HCT116 (cell line): Measurements from ENCODE around the gene ADAM30. TPM values are rescaled to one million over a fixed set of nuclear protein-coding genes. Genes with fewer than 3 reads are reported as not detected.

Experiments used
- ATAC-seq: fragments of 200-7000 bp; cut with Tn5 transposase; 2 replicates; pipeline ENCODE4 v1.9.1; 2020; ENCODE audit warnings: mild to moderate bottlenecking, moderate library complexity
- BruUV-seq: library from RNA; stranded (reverse); fragments of 400-500 nt; replicated peaks from 2 replicates; lab custom pipeline; 2021; lab: Mats Ljungman, UMichigan
- CTCF ChIA-PET: fragments of 300-600 bp; sonication (Branson Sonifier 250); formaldehyde crosslinking; loops from one replicate; lab custom pipeline; 2021; ENCODE audit warnings: antibody characterized with exemption; lab: Charles Lee
- POLR2A ChIA-PET: fragments of 300-600, 350-600 bp; sonication (Branson Sonifier 250); formaldehyde crosslinking; loops from one replicate; lab custom pipeline; 2021; ENCODE audit warnings: antibody characterized with exemption; lab: Charles Lee
- RAD21 ChIA-PET, 2 experiments: fragments of 300-600 bp; sonication (Branson Sonifier 250); formaldehyde crosslinking; loops; one replicate each; lab custom pipeline; 2023; ENCODE audit warnings: low total read pairs in 2 of 2; ENCODE audit not compliant: uncharacterized antibody in 2 of 2, unreplicated experiment in 2 of 2, low non-redundant PET in 1 of 2; lab: Charles Lee
- DNase-seq: peaks from one replicate; pipeline ENCODE4 v3.0.0-alpha.2; 2010; ENCODE audit warnings: low read depth, low spot score
- H2AFZ ChIP-seq: fragments of 200-600 bp; shearing (Covaris generic), sonication (generic); 2 replicates; pipeline ENCODE4 v1.6.1; 2017; ENCODE audit warnings: low read depth, mixed run types, mixed read lengths, antibody characterized with exemption, low read length; ENCODE audit not compliant: poor library complexity, severe bottlenecking
- H3K27ac ChIP-seq: 2 replicates; pipeline ENCODE4 v1.5.1; 2012; ENCODE audit warnings: low read depth, low read length
- H3K27me3 ChIP-seq: fragments of 200-600 bp; sonication (generic); 2 replicates; pipeline ENCODE4 v1.6.1; 2016; ENCODE audit warnings: mixed run types, low read length, mixed read lengths; ENCODE audit not compliant: insufficient read depth
- H3K36me3 ChIP-seq, 2 experiments: fragments of 200-500 bp in 1 of 2; fragments of 200-600 bp in 1 of 2; sonication (Bioruptor generic) in 1 of 2; sonication (generic) in 1 of 2; 2 replicates each; pipeline versions ENCODE4 v1.5.1 to v1.6.1; 2014 to 2016; ENCODE audit warnings: low read length in 2 of 2, inconsistent platforms in 1 of 2, mixed read lengths in 1 of 2, mixed run types in 1 of 2; ENCODE audit not compliant: insufficient read depth in 2 of 2, control insufficient read depth in 1 of 2
- H3K4me1 ChIP-seq, 2 experiments: fragments of 200-600 bp in 1 of 2; sonication (generic) in 1 of 2; 2 replicates each; pipeline versions ENCODE4 v1.5.1 to v1.6.1; 2012 to 2017; ENCODE audit warnings: low read length in 2 of 2, inconsistent platforms in 1 of 2, mild to moderate bottlenecking in 1 of 2, mixed read lengths in 1 of 2, mixed run types in 1 of 2, moderate library complexity in 1 of 2; ENCODE audit not compliant: insufficient read depth in 2 of 2, control insufficient read depth in 1 of 2
- H3K4me2 ChIP-seq: fragments of 200-600 bp; sonication (generic); 2 replicates; pipeline ENCODE4 v1.6.1; 2017; ENCODE audit warnings: mixed run types, low read length, mixed read lengths
- H3K4me3 ChIP-seq, 2 experiments: fragments of 200-600 bp in 1 of 2; sonication (generic) in 1 of 2; replicated peaks in 1 of 2; 2 replicates each; pipeline ENCODE4 v1.5.1; 2011 to 2016; ENCODE audit warnings: low read length in 2 of 2, control low read depth in 1 of 2, low read depth in 1 of 2, mild to moderate bottlenecking in 1 of 2, mixed read lengths in 1 of 2, mixed run types in 1 of 2
- H3K79me2 ChIP-seq: fragments of 200-600 bp; sonication (generic); 2 replicates; pipeline ENCODE4 v1.6.1; 2017; ENCODE audit warnings: mild to moderate bottlenecking, mixed run types, low read length, moderate library complexity, mixed read lengths; ENCODE audit not compliant: insufficient read depth
- H3K9ac ChIP-seq: fragments of 200-600 bp; sonication (generic); 2 replicates; pipeline ENCODE4 v1.6.1; 2016; ENCODE audit warnings: low read length, mixed read lengths
- H3K9me2 ChIP-seq: fragments of 200-600 bp; sonication (generic), shearing (Covaris generic); 2 replicates; pipeline ENCODE4 v1.6.1; 2017; ENCODE audit warnings: mixed run types, mild to moderate bottlenecking, moderate library complexity; ENCODE audit not compliant: insufficient read depth
- H3K9me3 ChIP-seq, 2 experiments: fragments of 200-500 bp in 1 of 2; fragments of 200-600 bp in 1 of 2; sonication (Bioruptor generic) in 1 of 2; sonication (generic) in 1 of 2; 2 replicates each; pipeline ENCODE4 v1.6.1; 2014 to 2017; ENCODE audit warnings: low read length in 2 of 2, mixed read lengths in 2 of 2, inconsistent platforms in 1 of 2, low read depth in 1 of 2, mild to moderate bottlenecking in 1 of 2, mixed run types in 1 of 2, moderate library complexity in 1 of 2; ENCODE audit not compliant: control insufficient read depth in 1 of 2, insufficient read depth in 1 of 2
- H4K20me1 ChIP-seq: fragments of 200-600 bp; sonication (generic), shearing (Covaris generic); 2 replicates; pipeline ENCODE4 v1.6.1; 2017; ENCODE audit warnings: mixed run types, mild to moderate bottlenecking, moderate library complexity; ENCODE audit not compliant: insufficient read depth
- CEBPB ChIP-seq: IDR thresholded peaks from 2 replicates; pipeline ENCODE4 v1.6.1; 2012; ENCODE audit warnings: low read depth
- EZH2 ChIP-seq: fragments of 200-600 bp; sonication (generic); IDR thresholded peaks from 2 replicates; pipeline ENCODE4 v1.6.1; 2017; ENCODE audit warnings: antibody characterized with exemption, mixed run types
- EZH2phosphoT487 ChIP-seq: fragments of 200-600 bp; IDR thresholded peaks from 2 replicates; pipeline ENCODE4 v1.6.1; 2018; ENCODE audit warnings: antibody characterized with exemption, borderline replicate concordance
- POLR2AphosphoS5 ChIP-seq: IDR thresholded peaks from 2 replicates; pipeline ENCODE4 v1.6.1; 2011; ENCODE audit warnings: mild to moderate bottlenecking, low read depth, low read length, moderate library complexity
- RAD21 ChIP-seq: IDR thresholded peaks from 2 replicates; pipeline ENCODE4 v1.6.1; 2012; ENCODE audit warnings: low read depth, mild to moderate bottlenecking
- SP1 ChIP-seq: IDR thresholded peaks from 2 replicates; pipeline ENCODE4 v1.6.1; 2012; ENCODE audit warnings: low read depth
- TCF7L2 ChIP-seq: IDR thresholded peaks from 2 replicates; pipeline ENCODE4 v1.7.0; 2011; ENCODE audit warnings: borderline replicate concordance, inconsistent platforms; ENCODE audit not compliant: insufficient read depth, insufficient read length; ENCODE audit errors: extremely low read depth
- ZNF274 ChIP-seq: fragments of 200-500 bp; sonication (Bioruptor generic); IDR thresholded peaks from 2 replicates; pipeline ENCODE4 v1.6.1; 2014; ENCODE audit warnings: mild to moderate bottlenecking, low read depth, low read length, inconsistent platforms
- intact Hi-C: fragments of 100-400 bp; cut with micrococcal nuclease; formaldehyde crosslinking; loops from 2 replicates; pipeline ENCODE4 v1.10.0; 2022
- total RNA-seq: library from RNA; stranded (reverse); gene quantifications from one replicate; pipeline ENCODE4 v1.2.1, GENCODE V29; 2021; ENCODE audit not compliant: unreplicated experiment
- TF ChIP-seq, protein P1 (sequence below): IDR thresholded peaks from 2 replicates; pipeline ENCODE4 v1.6.1; 2011; ENCODE audit warnings: mild to moderate bottlenecking, low read length, moderate library complexity; ENCODE audit not compliant: insufficient replicate concordance; ENCODE audit errors: extremely low read depth
- TF ChIP-seq, protein P2 (sequence below): IDR thresholded peaks from 2 replicates; pipeline ENCODE4 v1.6.1; 2012
- TF ChIP-seq, protein P3 (sequence below), 3 experiments: fragments of 200-600 bp in 1 of 3; sonication (generic) in 1 of 3; IDR thresholded peaks in 2 of 3; conservative IDR thresholded peaks in 1 of 3; 2 replicates each; pipeline ENCODE4 v1.5.1; 2012 to 2017; ENCODE audit warnings: low read depth in 2 of 3, low read length in 2 of 3, antibody characterized with exemption in 1 of 3, borderline replicate concordance in 1 of 3, control low read depth in 1 of 3, mild to moderate bottlenecking in 1 of 3, mixed read lengths in 1 of 3, mixed run types in 1 of 3, moderate library complexity in 1 of 3; ENCODE audit not compliant: insufficient read depth in 1 of 3

The ADAM30 gene
- total RNA-seq, 1 experiment from 2014 or later, result not detected

DNA sequence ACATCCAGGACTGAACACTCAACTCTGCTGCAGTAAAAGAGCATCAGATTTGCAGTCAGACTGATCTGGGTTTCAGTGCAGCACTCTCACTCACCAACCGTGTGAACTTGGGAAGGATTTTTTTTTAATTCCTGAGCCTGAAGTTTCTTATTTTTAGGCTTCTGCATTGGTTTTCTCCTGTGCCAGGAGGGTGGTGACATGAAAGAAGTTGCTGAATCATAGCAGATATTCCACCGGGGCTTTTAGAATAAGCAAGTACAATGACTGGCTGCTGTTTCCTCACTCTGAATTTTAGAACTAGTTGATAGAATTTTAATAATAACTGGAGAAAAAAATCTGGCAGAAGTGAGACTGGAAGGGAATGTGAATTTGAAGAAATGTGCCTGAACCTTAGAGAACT, 11.6 kb downstream of the ADAM30 start:
- Histone ChIP-seq H3K9me3 (no peaks in the 10 kb centered on the region), H3K79me2 (no peaks in the 10 kb centered on the region), H3K4me3 (no peak overlapping the region), H2AFZ (no peak overlapping the region), H3K27me3 (peaks cover 6% of the 10 kb centered on the region), H4K20me1 (no peaks in the 10 kb centered on the region), H3K4me2 (no peak overlapping the region), H3K9ac (no peak overlapping the region), H3K36me3 (no peaks in the 10 kb centered on the region), H3K4me1 (no peaks in the 10 kb centered on the region; a peak in 1 of 4 replicates), H3K27ac (no peak overlapping the region), H3K9me2 (no peaks in the 10 kb centered on the region)
- no TSS peak for BruUV-seq
- DNase-seq (no peak), ATAC-seq (no peak)
- ChIA-PET CTCF (interaction anchor here (1.2 kb wide), 1 partner anchor 8 kb away, joined by 3 read pairs; no protein-coding TSS in a partner anchor), POLR2A (no interaction called here), RAD21 (no interaction called here)
- TF ChIP-seq TCF7L2 (no peak), CEBPB (no peak), ZNF274 (no peak), POLR2AphosphoS5 (no peak), EZH2phosphoT487 (no peak), SP1 (no peak), RAD21 (no peak), EZH2 (no peak)
- TF ChIP-seq, protein P1, sequence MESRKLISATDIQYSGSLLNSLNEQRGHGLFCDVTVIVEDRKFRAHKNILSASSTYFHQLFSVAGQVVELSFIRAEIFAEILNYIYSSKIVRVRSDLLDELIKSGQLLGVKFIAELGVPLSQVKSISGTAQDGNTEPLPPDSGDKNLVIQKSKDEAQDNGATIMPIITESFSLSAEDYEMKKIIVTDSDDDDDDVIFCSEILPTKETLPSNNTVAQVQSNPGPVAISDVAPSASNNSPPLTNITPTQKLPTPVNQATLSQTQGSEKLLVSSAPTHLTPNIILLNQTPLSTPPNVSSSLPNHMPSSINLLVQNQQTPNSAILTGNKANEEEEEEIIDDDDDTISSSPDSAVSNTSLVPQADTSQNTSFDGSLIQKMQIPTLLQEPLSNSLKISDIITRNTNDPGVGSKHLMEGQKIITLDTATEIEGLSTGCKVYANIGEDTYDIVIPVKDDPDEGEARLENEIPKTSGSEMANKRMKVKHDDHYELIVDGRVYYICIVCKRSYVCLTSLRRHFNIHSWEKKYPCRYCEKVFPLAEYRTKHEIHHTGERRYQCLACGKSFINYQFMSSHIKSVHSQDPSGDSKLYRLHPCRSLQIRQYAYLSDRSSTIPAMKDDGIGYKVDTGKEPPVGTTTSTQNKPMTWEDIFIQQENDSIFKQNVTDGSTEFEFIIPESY, result no peak
- TF ChIP-seq, protein P2, sequence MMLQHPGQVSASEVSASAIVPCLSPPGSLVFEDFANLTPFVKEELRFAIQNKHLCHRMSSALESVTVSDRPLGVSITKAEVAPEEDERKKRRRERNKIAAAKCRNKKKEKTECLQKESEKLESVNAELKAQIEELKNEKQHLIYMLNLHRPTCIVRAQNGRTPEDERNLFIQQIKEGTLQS, result no peak
- TF ChIP-seq, protein P3, sequence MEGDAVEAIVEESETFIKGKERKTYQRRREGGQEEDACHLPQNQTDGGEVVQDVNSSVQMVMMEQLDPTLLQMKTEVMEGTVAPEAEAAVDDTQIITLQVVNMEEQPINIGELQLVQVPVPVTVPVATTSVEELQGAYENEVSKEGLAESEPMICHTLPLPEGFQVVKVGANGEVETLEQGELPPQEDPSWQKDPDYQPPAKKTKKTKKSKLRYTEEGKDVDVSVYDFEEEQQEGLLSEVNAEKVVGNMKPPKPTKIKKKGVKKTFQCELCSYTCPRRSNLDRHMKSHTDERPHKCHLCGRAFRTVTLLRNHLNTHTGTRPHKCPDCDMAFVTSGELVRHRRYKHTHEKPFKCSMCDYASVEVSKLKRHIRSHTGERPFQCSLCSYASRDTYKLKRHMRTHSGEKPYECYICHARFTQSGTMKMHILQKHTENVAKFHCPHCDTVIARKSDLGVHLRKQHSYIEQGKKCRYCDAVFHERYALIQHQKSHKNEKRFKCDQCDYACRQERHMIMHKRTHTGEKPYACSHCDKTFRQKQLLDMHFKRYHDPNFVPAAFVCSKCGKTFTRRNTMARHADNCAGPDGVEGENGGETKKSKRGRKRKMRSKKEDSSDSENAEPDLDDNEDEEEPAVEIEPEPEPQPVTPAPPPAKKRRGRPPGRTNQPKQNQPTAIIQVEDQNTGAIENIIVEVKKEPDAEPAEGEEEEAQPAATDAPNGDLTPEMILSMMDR (IDR thresholded peaks at IDR 0.05 in 2 of 3, conservative IDR thresholded peaks at IDR 0.05 in 1 of 3; ENCODE audit: borderline replicate concordance in 1 of 3, insufficient read depth in 1 of 3, low read depth in 2 of 3, low read length in 2 of 3), result no peak
- intact Hi-C loops, result no loop called here
